Measurements from ENCODE around the gene PRM2.
"Not testable (repeated sequence)": the region's sequence is repeated elsewhere in the genome, so short reads cannot be mapped to it uniquely, and the experiment has no call there.

Gene PRM2

GRCh38 chr16:11295672-11296071 lies 19.4 kb upstream of the PRM2 start:
- Histone ChIP-seq H3K36me3 (ENCODE audit: low read depth) (no peaks in the 10 kb centered on the region), H3K4me3 (ENCODE audit: severe bottlenecking) (no peak overlapping the region), H3K27me3 (ENCODE audit: insufficient read depth, poor library complexity, severe bottlenecking) (no peaks in the 10 kb centered on the region), H3K4me1 (ENCODE audit: insufficient read depth, poor library complexity, severe bottlenecking) (no peaks in the 10 kb centered on the region), H3K27ac (ENCODE audit: poor library complexity, severe bottlenecking) (no peak overlapping the region), H3K9me3 (ENCODE audit: severe bottlenecking) (no peaks in the 10 kb centered on the region)
- no peak for TF ChIP-seq CTCF (IDR thresholded peaks at IDR 0.05; ENCODE audit: poor library complexity, severe bottlenecking)
- DNase-seq (ENCODE audit: low spot score) (no peak), ATAC-seq (ENCODE audit: low read depth) (no peak)

GRCh38 chr16:11292076-11292748 lies 15.9 kb upstream of the PRM2 start:
- H3K4me3 ChIP-seq (ENCODE audit: severe bottlenecking) = no peak overlapping the region
- no peaks in the 10 kb centered on the region for H3K4me1 ChIP-seq (ENCODE audit: insufficient read depth, poor library complexity, severe bottlenecking)
- no peaks in the 10 kb centered on the region for H3K36me3 ChIP-seq (ENCODE audit: low read depth)
- no peak for TF ChIP-seq CTCF (IDR thresholded peaks at IDR 0.05; ENCODE audit: poor library complexity, severe bottlenecking)
- ATAC-seq (ENCODE audit: low read depth) (no peak), DNase-seq (ENCODE audit: low spot score) (no peak)
- H3K27me3 ChIP-seq (ENCODE audit: insufficient read depth, poor library complexity, severe bottlenecking) = no peaks in the 10 kb centered on the region
- H3K27ac ChIP-seq (ENCODE audit: poor library complexity, severe bottlenecking) = no peak overlapping the region
- no peaks in the 10 kb centered on the region for H3K9me3 ChIP-seq (ENCODE audit: severe bottlenecking)

- H3K4me3 ChIP-seq (ENCODE audit: severe bottlenecking) = no peak overlapping the region
Measured at GRCh38 chr16:11291091-11291703, 14.9 kb upstream of the PRM2 start.

GRCh38 chr16:11290102-11290893 lies 14.0 kb upstream of the PRM2 start:
- Histone ChIP-seq H3K27ac (ENCODE audit: poor library complexity, severe bottlenecking) (no peak overlapping the region), H3K36me3 (ENCODE audit: low read depth) (no peaks in the 10 kb centered on the region), H3K27me3 (ENCODE audit: insufficient read depth, poor library complexity, severe bottlenecking) (no peaks in the 10 kb centered on the region), H3K9me3 (ENCODE audit: severe bottlenecking) (no peaks in the 10 kb centered on the region), H3K4me3 (ENCODE audit: severe bottlenecking) (no peak overlapping the region), H3K4me1 (ENCODE audit: insufficient read depth, poor library complexity, severe bottlenecking) (no peaks in the 10 kb centered on the region)
- no peak for TF ChIP-seq CTCF (IDR thresholded peaks at IDR 0.05; ENCODE audit: poor library complexity, severe bottlenecking)
- ATAC-seq (ENCODE audit: low read depth) (no peak), DNase-seq (ENCODE audit: low spot score) (no peak)

More at GRCh38 chr16:11291091-11291703, 14.9 kb upstream of the PRM2 start:
- H3K27ac ChIP-seq (ENCODE audit: poor library complexity, severe bottlenecking) = no peak overlapping the region
- H3K9me3 ChIP-seq (ENCODE audit: severe bottlenecking) = no peaks in the 10 kb centered on the region
- TF ChIP-seq CTCF (IDR thresholded peaks at IDR 0.05; ENCODE audit: poor library complexity, severe bottlenecking) = no peak
- ATAC-seq (ENCODE audit: low read depth) (no peak), DNase-seq (ENCODE audit: low spot score) (no peak)
- H3K4me1 ChIP-seq (ENCODE audit: insufficient read depth, poor library complexity, severe bottlenecking) = no peaks in the 10 kb centered on the region
- H3K36me3 ChIP-seq (ENCODE audit: low read depth) = no peaks in the 10 kb centered on the region
- H3K27me3 ChIP-seq (ENCODE audit: insufficient read depth, poor library complexity, severe bottlenecking) = no peaks in the 10 kb centered on the region

GRCh38 chr16:11289696-11290095 lies 13.4 kb upstream of the PRM2 start:
- H3K9me3 ChIP-seq (ENCODE audit: severe bottlenecking); H3K36me3 ChIP-seq (ENCODE audit: low read depth); ATAC-seq (ENCODE audit: low read depth); H3K27ac ChIP-seq (ENCODE audit: poor library complexity, severe bottlenecking); H3K4me3 ChIP-seq (ENCODE audit: severe bottlenecking); DNase-seq (ENCODE audit: low spot score); H3K4me1 ChIP-seq (ENCODE audit: insufficient read depth, poor library complexity, severe bottlenecking); H3K27me3 ChIP-seq (ENCODE audit: insufficient read depth, poor library complexity, severe bottlenecking): not testable (repeated sequence)
